Activated gamma-delta T cell treated with Interleukin-2 at 50 U/mL for 16 hours (primary cell): ENCODE data around the gene PCDHGB6.
"Not testable (repeated sequence)": the region's sequence is repeated elsewhere in the genome, so short reads cannot be mapped to it uniquely, and the experiment has no call there.

ENCODE experiments used
- DNase-seq: peaks from one replicate; pipeline ENCODE4 v3.0.0-alpha.2; 2020

The PCDHGB6 gene

DNA sequence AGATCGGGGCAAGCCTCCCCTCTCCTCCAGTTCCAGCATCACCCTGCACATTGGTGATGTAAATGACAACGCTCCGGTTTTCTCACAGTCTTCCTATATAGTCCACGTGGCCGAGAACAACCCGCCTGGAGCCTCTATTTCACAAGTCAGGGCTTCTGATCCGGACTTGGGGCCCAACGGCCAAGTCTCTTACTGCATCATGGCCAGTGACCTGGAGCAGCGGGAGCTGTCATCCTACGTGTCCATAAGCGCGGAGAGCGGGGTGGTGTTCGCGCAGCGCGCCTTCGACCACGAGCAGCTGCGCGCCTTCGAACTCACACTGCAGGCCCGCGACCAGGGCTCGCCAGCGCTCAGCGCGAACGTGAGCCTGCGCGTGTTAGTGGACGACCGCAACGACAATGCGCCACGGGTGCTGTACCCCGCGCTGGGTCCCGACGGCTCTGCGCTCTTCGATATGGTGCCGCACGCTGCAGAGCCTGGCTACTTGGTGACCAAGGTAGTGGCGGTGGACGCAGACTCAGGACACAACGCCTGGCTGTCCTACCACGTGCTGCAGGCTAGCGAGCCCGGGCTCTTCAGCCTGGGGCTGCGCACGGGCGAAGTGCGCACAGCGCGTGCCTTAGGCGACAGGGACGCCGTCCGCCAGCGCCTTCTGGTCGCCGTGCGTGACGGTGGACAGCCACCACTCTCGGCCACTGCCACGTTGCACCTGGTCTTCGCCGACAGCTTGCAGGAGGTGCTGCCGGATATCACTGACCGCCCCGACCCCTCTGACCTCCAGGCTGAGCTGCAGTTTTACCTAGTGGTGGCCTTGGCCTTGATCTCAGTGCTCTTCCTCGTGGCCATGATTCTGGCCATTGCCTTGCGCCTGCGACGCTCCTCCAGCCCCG is 18.4 kb upstream of the PCDHGB6 start:
- DNase-seq, result no peak

DNA sequence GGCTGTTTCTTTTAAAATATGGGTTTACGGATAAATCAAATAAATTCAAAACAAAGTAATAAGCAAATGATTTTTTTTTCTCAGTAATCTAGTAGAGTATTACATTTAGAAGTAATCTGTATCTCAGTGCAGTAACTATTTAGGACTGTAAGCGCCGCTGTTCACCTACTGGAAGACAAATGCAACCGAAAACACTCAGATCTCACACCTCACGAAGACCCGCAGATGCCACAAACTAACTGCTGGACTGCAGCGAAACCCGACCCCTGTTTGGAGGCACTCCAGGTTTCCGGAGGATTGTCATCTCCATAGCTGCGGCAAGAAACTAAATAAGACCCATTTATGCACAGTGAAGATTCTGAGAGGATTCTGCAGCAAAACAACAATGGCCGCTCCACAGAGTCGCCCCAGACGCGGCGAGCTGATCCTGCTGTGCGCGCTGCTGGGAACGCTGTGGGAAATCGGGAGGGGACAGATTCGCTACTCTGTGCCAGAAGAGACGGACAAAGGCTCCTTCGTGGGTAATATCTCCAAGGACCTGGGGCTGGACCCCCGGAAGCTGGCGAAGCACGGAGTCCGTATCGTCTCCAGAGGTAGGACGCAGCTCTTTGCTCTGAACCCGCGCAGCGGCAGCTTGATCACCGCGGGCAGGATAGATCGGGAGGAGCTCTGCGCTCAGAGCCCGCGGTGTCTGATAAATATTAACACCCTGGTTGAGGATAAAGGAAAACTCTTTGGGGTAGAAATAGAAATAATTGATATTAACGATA is 15.2 kb upstream of the PCDHGB6 start, which contains the start of gene PCDHGA8:
Gene PCDHGA8, plus strand, starts transcription at position 205 of the 770 bp plus-strand sequence. Its CDS starts 181 bp downstream, at position 386.
- no peak for DNase-seq

DNA sequence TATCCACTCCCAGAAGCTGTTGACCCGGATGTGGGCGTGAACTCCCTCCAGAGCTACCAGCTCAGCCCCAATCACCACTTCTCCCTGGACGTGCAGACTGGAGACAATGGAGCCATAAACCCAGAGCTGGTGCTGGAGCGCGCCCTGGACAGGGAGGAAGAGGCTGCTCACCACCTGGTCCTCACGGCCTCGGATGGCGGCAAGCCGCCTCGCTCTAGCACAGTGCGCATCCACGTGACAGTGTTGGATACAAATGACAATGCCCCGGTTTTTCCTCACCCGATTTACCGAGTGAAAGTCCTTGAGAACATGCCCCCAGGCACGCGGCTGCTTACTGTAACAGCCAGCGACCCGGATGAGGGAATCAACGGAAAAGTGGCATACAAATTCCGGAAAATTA is 14.6 kb upstream of the PCDHGB6 start:
- DNase-seq, result no peak

- not testable (repeated sequence) for DNase-seq
Measured at GRCh38 chr5:141394401-141395187, 13.2 kb upstream of the PCDHGB6 start.

DNA sequence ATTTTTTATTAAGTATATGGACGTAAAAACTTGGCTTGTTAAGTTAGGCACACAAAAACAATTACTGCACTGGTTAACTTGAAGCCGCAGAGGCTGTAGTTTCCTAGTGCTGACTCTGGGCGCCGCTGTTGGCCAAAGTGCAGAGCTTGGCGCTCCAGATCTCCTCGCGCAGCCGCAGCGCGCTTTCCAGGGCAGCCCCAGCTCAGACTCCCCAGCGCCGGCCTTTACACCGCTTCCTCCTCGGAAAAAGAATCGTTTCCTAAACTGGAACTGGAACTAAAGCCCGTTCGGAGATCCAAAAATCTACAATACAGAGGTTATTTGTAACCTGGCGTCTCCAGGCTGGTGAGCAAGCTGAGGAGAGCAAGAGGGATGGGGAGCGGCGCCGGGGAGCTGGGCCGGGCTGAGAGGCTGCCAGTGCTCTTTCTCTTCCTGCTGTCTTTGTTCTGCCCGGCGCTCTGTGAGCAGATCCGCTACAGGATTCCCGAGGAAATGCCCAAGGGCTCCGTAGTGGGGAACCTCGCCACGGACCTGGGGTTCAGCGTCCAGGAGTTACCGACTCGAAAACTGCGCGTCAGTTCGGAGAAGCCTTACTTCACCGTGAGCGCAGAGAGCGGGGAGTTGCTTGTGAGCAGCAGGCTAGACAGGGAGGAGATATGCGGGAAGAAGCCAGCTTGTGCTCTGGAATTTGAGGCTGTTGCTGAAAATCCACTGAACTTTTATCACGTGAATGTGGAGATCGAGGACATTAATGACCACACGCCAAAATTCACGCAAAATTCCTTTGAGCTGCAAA is 9.9 kb upstream of the PCDHGB6 start, which contains the start of gene PCDHGB5:
Gene PCDHGB5, plus strand, starts transcription at position 192 of the 796 bp plus-strand sequence. Its CDS starts 181 bp downstream, at position 373.
- not testable (repeated sequence) for DNase-seq

DNA sequence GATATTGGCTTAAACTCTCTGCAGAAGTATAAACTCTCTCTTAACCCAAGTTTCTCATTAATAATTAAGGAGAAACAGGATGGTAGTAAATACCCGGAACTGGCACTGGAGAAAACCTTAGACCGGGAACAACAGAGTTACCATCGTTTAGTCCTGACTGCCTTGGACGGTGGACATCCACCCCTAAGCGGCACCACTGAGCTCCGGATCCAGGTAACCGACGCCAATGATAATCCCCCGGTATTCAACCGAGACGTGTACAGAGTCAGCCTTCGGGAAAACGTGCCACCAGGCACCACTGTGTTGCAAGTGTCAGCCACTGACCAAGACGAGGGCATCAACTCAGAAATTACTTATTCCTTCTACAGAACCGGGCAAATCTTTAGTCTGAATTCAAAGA is 9.2 kb upstream of the PCDHGB6 start:
- DNase-seq, result no peak

DNA sequence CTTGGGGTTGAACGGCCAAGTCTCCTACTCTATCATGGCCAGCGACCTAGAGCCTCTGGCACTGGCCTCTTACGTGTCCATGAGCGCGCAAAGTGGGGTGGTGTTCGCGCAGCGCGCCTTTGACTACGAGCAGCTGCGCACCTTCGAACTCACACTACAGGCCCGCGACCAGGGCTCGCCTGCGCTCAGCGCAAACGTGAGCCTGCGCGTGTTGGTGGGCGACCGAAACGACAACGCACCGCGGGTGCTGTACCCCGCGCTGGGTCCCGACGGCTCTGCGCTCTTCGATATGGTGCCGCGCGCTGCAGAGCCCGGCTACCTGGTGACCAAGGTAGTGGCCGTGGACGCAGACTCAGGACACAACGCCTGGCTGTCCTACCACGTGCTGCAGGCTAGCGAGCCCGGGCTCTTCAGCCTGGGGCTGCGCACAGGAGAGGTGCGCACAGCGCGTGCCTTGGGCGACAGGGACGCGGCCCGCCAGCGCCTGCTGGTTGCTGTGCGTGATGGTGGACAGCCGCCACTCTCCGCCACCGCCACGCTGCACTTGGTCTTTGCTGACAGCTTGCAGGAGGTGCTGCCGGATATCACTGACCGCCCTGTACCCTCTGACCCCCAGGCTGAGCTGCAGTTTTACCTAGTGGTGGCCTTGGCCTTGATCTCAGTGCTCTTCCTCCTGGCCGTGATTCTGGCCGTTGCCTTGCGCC is 8.1 kb upstream of the PCDHGB6 start:
- DNase-seq, result no peak

DNA sequence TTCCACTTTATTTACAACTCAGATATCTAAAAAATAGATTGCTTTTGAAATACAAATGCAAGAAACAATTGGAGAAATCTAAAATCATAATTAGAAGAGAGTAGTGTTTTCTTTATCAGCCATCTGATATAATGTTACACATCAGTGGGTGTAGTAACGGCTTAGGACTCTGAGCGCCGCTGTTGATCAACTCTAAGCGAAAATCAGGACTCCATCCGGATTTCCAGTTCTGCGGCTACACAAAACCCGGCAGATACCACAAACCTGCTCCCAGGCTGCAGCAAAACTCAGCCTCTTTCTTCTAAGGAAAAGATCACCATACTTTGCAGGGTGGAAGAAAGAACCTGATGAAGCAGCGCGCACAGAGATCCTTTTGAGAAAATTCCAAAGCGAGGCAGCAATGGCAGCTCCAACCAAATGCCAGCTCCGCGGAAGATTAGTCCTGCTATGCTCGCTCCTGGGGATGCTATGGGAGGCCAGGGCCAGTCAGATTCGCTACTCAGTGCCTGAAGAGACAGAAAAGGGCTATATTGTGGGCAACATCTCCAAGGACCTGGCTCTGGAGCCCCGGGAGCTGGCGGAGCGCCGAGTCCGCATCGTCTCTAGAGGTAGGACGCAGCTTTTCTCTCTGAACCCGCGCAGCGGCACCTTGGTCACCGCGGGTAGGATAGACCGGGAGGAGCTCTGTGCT is 5.1 kb upstream of the PCDHGB6 start, which contains the start of gene PCDHGA9:
Gene PCDHGA9, plus strand, starts transcription at position 226 of the 691 bp plus-strand sequence. Its CDS starts 175 bp downstream, at position 401.
- no peak for DNase-seq

DNA sequence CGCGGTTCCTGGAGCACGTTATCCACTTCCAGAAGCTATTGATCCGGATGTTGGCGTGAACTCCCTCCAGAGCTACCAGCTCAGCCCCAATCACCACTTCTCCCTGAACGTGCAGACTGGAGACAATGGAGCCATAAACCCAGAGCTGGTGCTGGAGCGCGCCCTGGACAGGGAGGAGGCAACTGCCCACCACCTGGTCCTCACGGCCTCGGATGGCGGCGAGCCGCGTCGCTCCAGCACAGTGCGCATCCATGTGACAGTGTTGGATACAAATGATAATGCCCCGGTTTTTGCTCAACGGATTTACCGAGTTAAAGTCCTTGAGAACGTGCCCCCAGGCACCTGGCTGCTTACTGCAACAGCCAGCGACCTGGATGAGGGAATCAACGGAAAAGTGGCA is 4.4 kb upstream of the PCDHGB6 start:
- DNase-seq, result no peak

DNA sequence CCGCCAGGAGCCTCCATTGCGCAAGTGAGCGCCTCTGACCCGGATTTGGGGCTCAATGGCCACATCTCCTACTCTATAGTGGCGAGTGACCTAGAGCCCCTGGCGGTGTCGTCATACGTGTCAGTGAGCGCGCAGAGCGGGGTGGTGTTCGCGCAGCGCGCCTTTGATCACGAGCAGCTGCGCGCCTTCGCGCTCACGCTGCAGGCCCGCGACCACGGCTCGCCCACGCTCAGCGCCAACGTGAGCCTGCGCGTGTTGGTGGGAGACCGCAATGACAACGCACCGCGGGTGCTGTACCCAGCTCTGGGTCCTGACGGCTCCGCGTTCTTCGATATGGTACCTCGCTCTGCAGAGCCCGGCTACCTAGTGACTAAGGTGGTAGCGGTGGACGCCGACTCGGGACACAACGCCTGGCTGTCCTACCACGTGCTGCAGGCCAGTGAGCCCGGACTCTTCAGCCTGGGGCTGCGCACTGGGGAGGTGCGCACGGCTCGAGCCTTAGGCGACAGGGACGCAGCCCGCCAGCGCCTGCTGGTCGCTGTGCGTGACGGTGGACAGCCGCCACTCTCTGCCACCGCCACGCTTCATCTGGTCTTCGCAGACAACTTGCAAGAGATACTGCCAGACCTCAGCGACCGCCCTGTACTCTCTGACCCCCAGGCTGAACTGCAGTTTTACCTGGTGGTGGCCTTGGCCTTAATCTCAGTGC is 1.9 kb downstream of the PCDHGB6 start:
- no peak for DNase-seq

- no peak for DNase-seq
Measured at GRCh38 chr5:141411575-141411974, 3.8 kb downstream of the PCDHGB6 start.

DNA sequence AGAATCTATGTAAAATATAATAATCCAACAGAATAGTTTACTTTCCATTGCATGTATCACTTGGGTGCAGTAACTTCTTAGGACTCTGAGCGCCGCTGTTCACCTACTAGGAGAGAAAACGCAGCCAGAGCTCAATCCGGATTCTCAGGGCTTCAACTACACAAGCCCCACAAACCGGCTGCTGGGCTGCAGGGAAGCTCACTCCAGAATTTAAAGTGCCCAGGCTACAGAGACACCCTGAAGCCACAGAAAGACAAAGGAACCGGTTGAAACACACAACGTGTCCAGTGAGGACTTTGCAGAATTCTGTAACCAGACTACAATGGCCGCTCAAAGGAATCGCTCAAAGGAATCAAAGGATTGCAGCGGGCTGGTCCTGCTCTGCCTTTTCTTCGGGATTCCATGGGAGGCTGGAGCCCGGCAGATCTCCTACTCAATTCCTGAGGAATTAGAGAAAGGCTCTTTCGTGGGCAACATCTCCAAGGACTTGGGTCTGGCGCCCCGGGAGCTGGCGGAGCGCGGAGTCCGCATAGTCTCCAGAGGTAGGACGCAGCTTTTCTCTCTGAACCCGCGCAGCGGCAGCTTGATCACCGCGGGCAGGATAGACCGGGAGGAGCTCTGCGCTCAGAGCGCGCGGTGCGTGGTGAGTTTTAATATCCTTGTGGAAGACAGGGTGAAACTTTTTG is 5.2 kb downstream of the PCDHGB6 start, which contains the start of gene PCDHGA10:
Gene PCDHGA10, plus strand, starts transcription at position 134 of the 686 bp plus-strand sequence. Its CDS starts 189 bp downstream, at position 323.
- DNase-seq, result peak; percentile 41

GRCh38 chr5:141413540-141414069 is 5.8 kb downstream of the PCDHGB6 start:
- no peak for DNase-seq

- DNase-seq, result not testable (repeated sequence)
Measured at GRCh38 chr5:141414548-141415274, 6.9 kb downstream of the PCDHGB6 start.

GRCh38 chr5:141415275-141415618 is 7.4 kb downstream of the PCDHGB6 start:
- DNase-seq, result not testable (repeated sequence)

- not testable (repeated sequence) for DNase-seq
Measured at GRCh38 chr5:141417494-141418172, 9.8 kb downstream of the PCDHGB6 start, which contains the start of gene PCDHGB7. TSS of gene PCDHGB7 (plus strand) at chr5:141417677. CDS start at chr5:141417860, 183 bp downstream.
